WERI-Rb-1 (cell line): ENCODE measurements around the gene NEUROG2.

Experiments used
- DNase-seq: peaks from one replicate; pipeline ENCODE4 v3.0.0-alpha.2; 2020
- H3K27ac ChIP-seq: fragments of 250-450 bp; sonication (Bioruptor Pico); 2 replicates; pipeline ENCODE4 v1.5.1; 2020; ENCODE audit warnings: mild to moderate bottlenecking, moderate library complexity
- H3K27me3 ChIP-seq: fragments of 250-450 bp; sonication (Bioruptor Pico); 2 replicates; pipeline ENCODE4 v1.5.1; 2021; ENCODE audit warnings: mild to moderate bottlenecking, low read depth, moderate library complexity; ENCODE audit not compliant: insufficient read depth, severe bottlenecking
- H3K36me3 ChIP-seq: fragments of 250-450 bp; sonication (Bioruptor Pico); 2 replicates; pipeline ENCODE4 v1.5.1; 2020; ENCODE audit warnings: mild to moderate bottlenecking, moderate library complexity
- H3K4me3 ChIP-seq: 2 replicates; pipeline ENCODE4 v1.5.1; 2011; ENCODE audit warnings: low read depth, mild to moderate bottlenecking, control low read depth, low read length
- H3K9me3 ChIP-seq: fragments of 250-450 bp; sonication (Bioruptor Pico); 2 replicates; pipeline ENCODE4 v1.5.1; 2021; ENCODE audit warnings: mild to moderate bottlenecking, moderate library complexity; ENCODE audit not compliant: severe bottlenecking
- CTCF ChIP-seq: IDR thresholded peaks from 2 replicates; pipeline ENCODE4 v1.5.1; 2011; ENCODE audit warnings: low read depth, mild to moderate bottlenecking, control low read depth, inconsistent platforms, low read length

Gene NEUROG2

GRCh38 chr4:112545346-112545745 is 29.4 kb upstream of the NEUROG2 start:
- Histone ChIP-seq H3K27ac (no peak overlapping the region), H3K9me3 (no peaks in the 10 kb centered on the region), H3K27me3 (no peaks in the 10 kb centered on the region), H3K36me3 (no peaks in the 10 kb centered on the region; the same call in 1 of the 2 replicates), H3K4me3 (no peak overlapping the region)
- no peak for TF ChIP-seq CTCF
- no peak for DNase-seq

GRCh38 chr4:112540695-112541094 is 24.7 kb upstream of the NEUROG2 start:
- no peak for TF ChIP-seq CTCF
- H3K27ac ChIP-seq: no peak overlapping the region

GRCh38 chr4:112536123-112536522 is 20.1 kb upstream of the NEUROG2 start:
- Histone ChIP-seq H3K4me3 (no peak overlapping the region), H3K27me3 (no peaks in the 10 kb centered on the region), H3K27ac (no peak overlapping the region), H3K36me3 (no peaks in the 10 kb centered on the region), H3K9me3 (no peaks in the 10 kb centered on the region)
- DNase-seq: no peak
- TF ChIP-seq CTCF: no peak

More at GRCh38 chr4:112540695-112541094, 24.7 kb upstream of the NEUROG2 start:
- Histone ChIP-seq H3K4me3 (no peak overlapping the region), H3K36me3 (no peaks in the 10 kb centered on the region), H3K27me3 (no peaks in the 10 kb centered on the region), H3K9me3 (no peaks in the 10 kb centered on the region)
- no peak for DNase-seq

- H3K4me3 ChIP-seq: no peak overlapping the region
- no peak for DNase-seq
- no peak for TF ChIP-seq CTCF
- H3K27me3 ChIP-seq: no peaks in the 10 kb centered on the region
- H3K27ac ChIP-seq: no peak overlapping the region
- no peaks in the 10 kb centered on the region for H3K9me3 ChIP-seq
- H3K36me3 ChIP-seq: no peaks in the 10 kb centered on the region
These were observed 16.3 kb upstream of the NEUROG2 start for GRCh38 chr4:112532267-112532666.

GRCh38 chr4:112531146-112531545 is 15.2 kb upstream of the NEUROG2 start:
- no peaks in the 10 kb centered on the region for H3K36me3 ChIP-seq
- TF ChIP-seq CTCF: no peak
- DNase-seq: no peak
- no peaks in the 10 kb centered on the region for H3K9me3 ChIP-seq
- H3K27me3 ChIP-seq: peaks cover 5% of the 10 kb centered on the region
- no peak overlapping the region for H3K27ac ChIP-seq
- no peak overlapping the region for H3K4me3 ChIP-seq

- Histone ChIP-seq H3K4me3 (no peak overlapping the region), H3K36me3 (no peaks in the 10 kb centered on the region), H3K27me3 (peaks cover 46% of the 10 kb centered on the region), H3K9me3 (peaks cover 5% of the 10 kb centered on the region), H3K27ac (no peak overlapping the region)
- no peak for DNase-seq
- no peak for TF ChIP-seq CTCF
These were observed 10.1 kb upstream of the NEUROG2 start for GRCh38 chr4:112526061-112526460.
